Esophagus mucosa (tissue), 1 donor: Measurements from ENCODE around the gene AK3. TPM values are rescaled to one million over a fixed set of nuclear protein-coding genes. Genes with fewer than 3 reads are reported as not detected.
"Not testable (repeated sequence)": the region's sequence is repeated elsewhere in the genome, so short reads cannot be mapped to it uniquely, and the experiment has no call there.

Experiments used
- ATAC-seq: fragments of 200-7000 bp; cut with Tn5 transposase; one replicate; pipeline ENCODE4 v1.9.1; 2020
- total RNA-seq: library from RNA; stranded (reverse); gene quantifications from one replicate; pipeline ENCODE4 v1.2.4, GENCODE V29; 2023
- donor health status: DM: yes; HTN: yes; CAD: no.

Gene AK3
- total RNA-seq, 1 donor from 2014 or later = 65.6 TPM

DNA sequence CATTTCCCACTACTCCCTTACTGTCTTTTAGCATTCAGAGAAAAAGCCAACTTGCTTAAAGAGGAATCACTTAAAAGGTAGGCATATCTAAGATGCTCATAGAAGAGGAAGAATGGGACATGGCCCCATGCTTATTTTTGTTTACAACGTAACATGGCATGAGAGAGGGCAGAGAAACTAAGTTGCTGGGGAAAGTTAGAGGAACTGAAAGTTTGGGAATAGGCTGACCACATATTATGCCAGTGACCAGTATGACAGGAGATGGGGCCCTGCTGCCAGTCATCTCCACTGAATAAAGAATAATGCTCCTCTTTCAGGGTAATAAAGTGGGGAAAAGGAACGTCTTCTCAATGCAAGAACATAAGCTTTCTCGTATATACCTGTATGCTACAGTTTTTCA lies 77.0 kb downstream of the AK3 start:
- ATAC-seq = no peak

DNA sequence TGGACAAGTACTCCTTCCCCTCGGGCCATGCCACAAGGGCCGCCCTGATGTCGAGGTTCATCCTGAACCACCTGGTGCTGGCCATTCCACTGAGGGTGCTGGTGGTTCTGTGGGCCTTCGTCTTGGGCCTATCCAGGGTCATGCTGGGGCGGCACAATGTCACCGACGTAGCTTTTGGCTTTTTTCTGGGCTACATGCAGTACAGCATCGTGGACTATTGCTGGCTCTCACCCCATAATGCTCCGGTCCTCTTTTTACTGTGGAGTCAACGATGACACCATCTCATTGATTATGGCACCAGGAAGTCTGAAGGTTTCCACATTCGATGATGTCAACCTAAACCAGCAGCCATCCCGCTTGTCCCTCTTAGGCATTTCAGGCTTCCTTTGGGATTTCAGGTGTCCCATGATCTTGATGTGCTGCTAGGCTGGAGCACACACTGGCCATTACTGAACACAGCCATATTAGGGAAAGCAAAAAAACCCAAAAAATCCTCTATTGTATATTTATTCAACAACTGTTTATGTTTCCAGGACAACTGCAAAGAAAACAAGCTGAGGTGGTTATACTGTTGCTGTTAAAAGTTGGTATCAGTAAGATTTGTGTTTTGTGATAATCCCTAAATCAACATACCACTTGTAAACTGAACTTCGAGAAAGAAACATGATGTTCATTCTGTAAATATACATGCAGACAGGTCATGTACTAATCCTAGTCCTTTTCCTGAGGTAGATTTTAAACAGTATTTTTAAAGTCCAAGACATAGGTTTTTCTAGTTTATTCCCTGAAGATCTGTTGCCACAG lies 77.8 kb downstream of the AK3 start:
- ATAC-seq = peak; percentile 17

- peak; percentile 95 for ATAC-seq
These were observed 78.7 kb downstream of the AK3 start, which contains the start of gene PLPP6 for GRCh38 chr9:4662108-4662988. PLPP6 (plus strand) TSS chr9:4662294; CDS start chr9:4662376, 82 bp downstream.

- no peak for ATAC-seq
These were observed 79.4 kb downstream of the AK3 start for GRCh38 chr9:4661611-4662010.

DNA sequence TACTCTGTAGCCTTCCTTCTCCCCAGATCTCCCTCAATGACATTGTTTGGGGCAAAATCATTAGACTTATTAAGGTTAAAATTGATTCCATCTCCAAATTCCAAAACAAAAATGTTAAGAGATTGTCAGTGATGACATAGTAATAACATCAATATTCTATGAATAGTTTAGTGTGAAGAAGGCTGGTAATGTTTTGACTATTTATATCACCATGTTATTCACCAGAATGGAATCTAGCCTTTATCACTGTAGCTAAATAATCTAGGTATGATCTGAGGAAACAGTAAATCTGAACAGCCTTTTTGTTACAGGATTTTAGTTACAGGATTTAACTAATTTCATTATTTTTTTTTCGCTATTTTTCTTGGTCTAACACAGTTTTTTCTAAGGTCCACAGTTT lies 79.8 kb downstream of the AK3 start:
- ATAC-seq = no peak

- not testable (repeated sequence) for ATAC-seq
These were observed 80.3 kb downstream of the AK3 start for GRCh38 chr9:4660665-4661064.

Other genes starting within 250 kb of the AK3 start
- 6.1 TPM for gene PLPP6, start 78.9 kb downstream of the AK3 start, total RNA-seq
- 3.1 TPM for gene SPATA6L, start 74.7 kb downstream of the AK3 start, total RNA-seq
- 9.3 TPM for gene CDC37L1, start 61.6 kb downstream of the AK3 start, total RNA-seq
- 13.9 TPM for gene RCL1, start 51.7 kb upstream of the AK3 start, total RNA-seq
- 7.2 TPM for gene JAK2, start 244.1 kb upstream of the AK3 start, total RNA-seq